ENCODE measurements around the gene LRRC42.

The LRRC42 gene

DNA sequence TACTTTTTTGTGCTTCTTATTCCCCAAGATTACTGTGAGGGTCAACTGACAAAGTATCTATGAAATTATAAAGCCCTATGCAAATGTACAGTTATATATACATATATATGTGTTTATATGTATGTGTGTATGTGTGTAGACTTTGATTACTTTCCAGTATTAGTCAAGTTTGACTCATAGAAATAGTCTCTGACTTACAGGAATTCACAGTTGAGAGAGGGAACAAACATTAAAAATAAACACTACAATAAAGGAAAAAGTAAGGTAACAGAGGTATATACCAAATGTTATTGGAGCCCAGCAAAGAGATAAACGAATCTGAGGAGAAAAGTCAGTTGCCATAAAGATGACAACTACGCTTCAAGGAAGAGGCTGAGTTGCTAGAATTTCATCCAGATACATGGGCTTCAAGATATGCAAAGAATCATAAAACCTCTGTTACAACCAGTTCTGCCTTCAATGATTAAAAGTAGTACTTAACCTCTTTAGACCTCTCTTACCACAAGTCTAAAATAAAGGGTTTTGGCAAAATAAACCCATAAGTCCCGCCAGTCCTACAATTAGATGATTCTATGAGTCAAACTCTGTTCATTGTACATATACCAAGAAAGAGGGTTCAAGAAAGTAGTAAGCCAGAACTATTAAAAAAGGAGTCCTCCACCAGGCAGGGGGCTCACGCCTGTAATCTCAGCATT, 7.9 kb upstream of the LRRC42 start:
- intact Hi-C loops (cut with DNase I): no loop called here
- no peak for DNase-seq

DNA sequence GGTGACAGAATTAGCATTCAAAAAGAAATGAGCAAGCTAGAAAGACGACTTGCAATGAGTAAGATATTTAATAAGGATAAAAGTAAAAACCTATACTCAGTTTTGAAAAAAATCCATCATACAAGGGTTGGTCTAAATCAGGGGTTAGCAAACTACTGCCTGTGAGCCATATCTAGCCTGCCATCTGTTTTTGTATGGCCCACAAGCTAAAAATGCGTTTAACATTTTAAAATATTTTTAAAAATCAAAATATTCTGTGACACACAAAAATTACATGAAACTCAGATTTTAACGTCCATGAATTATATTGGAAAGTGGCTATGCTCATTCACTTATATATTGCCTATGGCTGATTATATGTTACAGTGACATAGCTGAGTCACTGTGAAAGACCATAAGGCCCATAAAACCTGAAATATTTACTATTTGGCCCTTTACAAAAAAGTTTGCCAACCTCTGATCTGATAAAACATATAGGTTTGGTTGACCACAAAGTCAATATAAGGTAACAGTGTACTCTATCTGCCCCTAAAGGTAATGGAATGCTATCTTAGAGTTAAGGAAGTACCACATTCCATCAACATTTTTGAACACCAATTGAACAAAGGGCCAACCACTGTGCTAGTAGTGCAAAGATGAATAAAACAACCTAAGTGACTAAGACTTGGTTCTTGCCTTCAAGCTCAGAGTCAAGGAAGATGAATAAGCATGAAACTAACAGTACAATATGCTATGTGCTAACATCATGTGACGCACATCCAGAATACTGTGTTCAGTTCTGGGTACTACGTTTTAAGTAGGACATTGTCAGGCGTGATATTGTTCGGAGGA, 3.8 kb upstream of the LRRC42 start:
- intact Hi-C loops (cut with DNase I): loop anchor here (10.0 kb wide), 1 partner anchor 112 kb away; the partner anchor contains the start of genes TCEANC2 and TMEM59
- DNase-seq: no peak

DNA sequence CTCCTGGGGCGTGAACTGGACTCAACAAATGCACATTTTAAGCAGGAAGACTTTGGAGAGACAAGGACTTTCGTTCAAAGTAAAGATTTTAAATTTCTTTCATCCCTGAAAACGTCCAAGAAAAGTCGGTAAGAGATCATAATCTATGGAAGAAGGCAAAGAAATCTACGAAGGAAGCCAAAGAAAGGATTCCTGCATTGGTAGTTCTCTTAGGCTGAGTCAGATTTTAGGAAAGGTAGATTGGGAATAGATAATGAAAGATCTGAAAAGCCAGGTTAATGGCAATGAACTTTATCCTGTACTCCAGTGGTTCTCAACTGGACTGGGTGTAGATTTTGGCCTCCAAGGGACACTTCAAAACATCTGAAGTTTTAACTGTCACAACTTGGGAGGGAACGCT, 3.1 kb upstream of the LRRC42 start:
- DNase-seq: no peak
- intact Hi-C loops (cut with DNase I): loop anchor here (10.0 kb wide), 1 partner anchor 112 kb away; the partner anchor contains the start of genes TCEANC2 and TMEM59

DNA sequence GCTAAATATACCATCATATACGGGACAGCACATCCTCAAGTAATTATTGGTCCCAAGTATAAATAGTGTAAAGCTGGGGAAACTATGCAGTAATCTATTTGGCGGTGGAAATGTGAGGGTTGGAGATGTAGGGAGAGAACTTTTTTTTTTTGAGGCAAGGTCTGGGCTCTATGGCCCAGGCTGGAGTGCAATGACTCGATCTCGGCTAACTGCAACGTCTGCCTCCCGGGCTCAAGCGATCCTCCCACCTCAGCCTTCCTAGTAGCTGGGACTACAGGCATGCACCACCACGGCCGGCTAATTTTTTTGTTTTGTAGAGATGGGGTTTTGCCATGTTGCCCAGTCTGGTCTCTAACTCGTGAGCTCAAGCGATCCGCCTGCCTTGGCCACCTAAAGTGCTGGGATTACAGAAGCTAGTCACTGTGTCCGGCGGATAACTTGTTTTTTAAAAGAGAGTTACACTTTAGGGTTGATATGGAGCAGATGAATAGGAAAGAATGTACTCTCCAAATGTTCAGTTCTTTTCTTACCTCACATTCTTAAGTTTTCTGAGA, 2.6 kb upstream of the LRRC42 start:
- intact Hi-C loops (cut with DNase I): loop anchor here (10.0 kb wide), 1 partner anchor 111 kb away; the partner anchor contains the start of genes TCEANC2 and TMEM59
- no peak for DNase-seq

DNA sequence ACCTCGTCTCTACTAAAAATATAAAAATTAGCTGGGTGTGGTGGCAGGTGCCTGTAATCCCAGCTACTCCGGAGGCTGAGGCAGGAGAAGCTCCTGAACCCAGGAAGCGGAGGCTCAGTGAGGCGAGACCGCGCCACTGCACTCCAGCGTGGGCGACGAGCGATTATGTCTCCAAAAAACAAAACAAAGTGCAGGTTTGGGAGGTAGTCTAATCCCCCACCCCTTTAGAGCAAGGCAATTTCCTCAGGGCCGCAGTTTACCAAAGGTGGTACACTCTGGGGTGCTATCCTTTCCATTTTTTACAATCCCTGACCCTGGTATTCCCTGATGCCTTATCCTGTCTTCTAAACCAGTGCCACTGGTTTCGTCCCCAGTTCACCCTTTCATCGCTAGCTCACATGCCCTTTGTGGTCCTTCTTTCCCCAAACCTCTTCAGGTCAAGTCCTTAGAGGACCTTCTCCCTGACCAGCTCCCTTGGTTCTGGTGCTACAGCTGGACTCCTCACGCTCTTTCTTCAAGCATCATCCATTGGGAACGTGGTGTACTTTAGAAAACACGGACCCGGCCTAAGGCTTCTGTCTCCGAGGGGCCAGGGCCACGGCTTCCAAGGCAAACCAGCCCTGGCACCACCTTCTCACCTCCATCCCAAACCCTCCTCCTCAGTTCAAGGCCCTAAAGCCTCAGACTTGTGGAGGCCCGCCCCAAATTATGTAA, 1.5 kb upstream of the LRRC42 start:
- DNase-seq: no peak
- intact Hi-C loops (cut with DNase I): loop anchor here (5.0 to 10.0 kb wide), 3 partner anchors 52 to 110 kb away; partner anchors contain the start of genes DIO1, NDC1, TCEANC2 and TMEM59

DNA sequence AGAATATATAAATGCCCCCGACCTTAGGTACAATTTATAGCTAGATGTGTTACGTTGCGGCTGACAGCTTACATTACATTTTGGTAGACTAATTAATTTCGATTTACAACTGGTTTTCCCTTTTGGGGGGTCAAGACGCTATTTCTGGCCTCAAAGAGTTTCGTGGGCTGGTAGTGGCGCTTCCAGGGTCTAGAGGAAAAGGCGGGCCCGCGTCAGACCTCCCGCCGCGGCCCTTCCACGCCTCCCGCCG, 1.0 kb upstream of the LRRC42 start:
- intact Hi-C loops (cut with DNase I): loop anchor here (5.0 to 10.0 kb wide), 3 partner anchors 53 to 110 kb away; partner anchors contain the start of genes DIO1, NDC1, TCEANC2 and TMEM59
- no peak for DNase-seq

DNA sequence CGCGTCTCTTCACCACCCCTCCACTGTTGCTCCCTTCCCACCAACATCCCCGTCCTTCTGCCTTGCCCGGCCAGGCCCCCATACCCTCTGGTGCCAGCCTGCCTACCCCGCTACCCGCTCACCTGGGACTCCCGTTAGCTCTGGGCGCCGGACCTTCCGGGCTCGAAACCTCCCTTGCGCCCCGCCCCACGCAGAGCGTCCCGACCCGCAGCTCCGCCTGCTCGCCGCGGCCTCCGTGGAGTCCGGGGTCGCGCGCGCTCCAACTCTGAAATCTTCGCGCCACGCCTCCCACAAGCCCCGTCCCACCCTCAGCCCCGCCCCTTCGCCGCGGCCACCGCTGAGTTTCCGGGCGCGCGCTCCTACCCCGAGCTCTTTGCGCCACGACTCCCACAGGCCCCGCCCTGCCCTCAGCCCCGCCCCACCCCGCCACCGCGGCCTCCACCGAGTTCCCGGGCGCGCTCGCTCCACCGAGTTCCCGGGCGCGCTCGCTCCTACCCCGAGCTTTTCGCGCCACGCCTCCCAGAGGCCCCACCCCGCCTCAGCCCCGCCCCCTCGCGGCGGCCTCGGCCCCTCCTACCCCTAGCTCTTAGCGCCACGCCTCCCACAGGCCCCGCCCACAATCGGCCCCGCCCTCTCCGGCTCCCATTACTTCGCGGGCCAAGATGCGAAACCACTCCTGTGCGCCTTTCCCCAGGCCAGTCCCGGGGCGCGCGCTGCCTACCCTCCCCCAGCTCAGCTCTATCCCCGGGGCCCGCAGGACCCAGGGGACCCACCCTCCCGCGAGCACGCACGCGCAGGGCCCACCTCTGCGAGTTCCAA, 508 bp upstream of the LRRC42 start, which contains the start of gene IFT25:
Gene IFT25, minus strand, starts transcription at position 267 of the 819 bp plus-strand sequence. CDS start 5,617 bp downstream, outside the sequence.
- DNase-seq: peak; percentile 94 to 100 (median 98)
- intact Hi-C loops (cut with DNase I): loop anchor here (5.0 to 10.0 kb wide), 3 partner anchors 53 to 109 kb away; partner anchors contain the start of genes DIO1, NDC1, TCEANC2 and TMEM59

DNA sequence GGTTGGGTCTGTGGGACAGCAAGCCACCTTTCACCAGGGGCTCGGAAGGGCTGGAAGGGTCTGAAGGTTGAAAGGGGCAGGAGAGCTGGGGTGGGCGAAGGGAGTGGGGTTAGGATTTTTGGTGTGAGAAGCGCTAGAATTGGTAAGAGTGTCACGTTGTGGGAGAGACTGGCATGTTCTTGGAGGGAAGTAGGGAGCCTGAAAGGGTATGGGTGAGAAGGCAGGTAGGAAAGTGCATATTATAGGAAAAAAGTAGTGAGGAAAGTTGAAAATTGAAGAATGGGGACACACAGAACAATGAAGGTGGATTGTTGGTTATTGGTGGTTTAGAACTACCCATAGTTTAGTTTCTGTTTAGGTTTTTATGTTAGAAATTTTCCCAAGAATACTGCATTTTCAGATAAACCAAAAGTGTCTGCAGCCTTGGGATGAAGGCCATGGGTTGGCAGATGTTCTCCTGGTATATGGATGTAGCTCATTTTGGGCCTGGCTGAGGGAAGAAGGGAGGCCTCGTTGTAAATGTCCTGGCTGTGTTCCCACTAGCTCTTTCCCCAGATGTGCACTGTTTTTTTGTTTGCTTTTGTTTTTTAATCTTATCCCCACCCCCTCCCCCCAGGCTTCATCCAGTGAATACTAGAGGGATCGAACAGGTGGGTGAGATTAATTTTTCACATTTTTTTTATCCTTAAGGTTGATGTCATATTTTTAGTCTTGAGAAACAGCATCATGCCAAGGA, 1.2 kb downstream of the LRRC42 start:
- no peak for DNase-seq
- intact Hi-C loops (cut with DNase I): loop anchor here (5.0 to 10.0 kb wide), 3 partner anchors 55 to 110 kb away; partner anchors contain the start of genes DIO1, NDC1, TCEANC2 and TMEM59

DNA sequence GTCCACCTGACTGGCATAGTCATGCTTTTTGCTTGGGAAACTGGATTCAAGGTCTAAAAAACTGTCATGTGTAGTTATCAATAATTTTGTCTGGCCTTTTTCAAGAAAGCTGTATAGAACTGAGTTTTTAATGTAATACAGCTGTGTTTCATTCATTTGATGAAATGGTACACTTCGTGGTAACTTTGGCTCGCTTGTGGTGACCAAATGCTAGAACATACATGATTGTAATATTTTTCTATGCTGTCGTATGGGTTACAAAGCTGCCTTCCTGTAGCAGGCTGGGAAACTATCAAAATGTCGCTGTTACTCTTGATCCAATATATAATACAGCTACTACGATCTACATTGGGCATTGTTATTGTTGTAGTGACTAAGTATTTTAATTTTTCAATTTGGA, 2.1 kb downstream of the LRRC42 start:
- DNase-seq: no peak
- intact Hi-C loops (cut with DNase I): loop anchor here (5.0 to 10.0 kb wide), 3 partner anchors 56 to 111 kb away; partner anchors contain the start of genes DIO1, NDC1, TCEANC2 and TMEM59

DNA sequence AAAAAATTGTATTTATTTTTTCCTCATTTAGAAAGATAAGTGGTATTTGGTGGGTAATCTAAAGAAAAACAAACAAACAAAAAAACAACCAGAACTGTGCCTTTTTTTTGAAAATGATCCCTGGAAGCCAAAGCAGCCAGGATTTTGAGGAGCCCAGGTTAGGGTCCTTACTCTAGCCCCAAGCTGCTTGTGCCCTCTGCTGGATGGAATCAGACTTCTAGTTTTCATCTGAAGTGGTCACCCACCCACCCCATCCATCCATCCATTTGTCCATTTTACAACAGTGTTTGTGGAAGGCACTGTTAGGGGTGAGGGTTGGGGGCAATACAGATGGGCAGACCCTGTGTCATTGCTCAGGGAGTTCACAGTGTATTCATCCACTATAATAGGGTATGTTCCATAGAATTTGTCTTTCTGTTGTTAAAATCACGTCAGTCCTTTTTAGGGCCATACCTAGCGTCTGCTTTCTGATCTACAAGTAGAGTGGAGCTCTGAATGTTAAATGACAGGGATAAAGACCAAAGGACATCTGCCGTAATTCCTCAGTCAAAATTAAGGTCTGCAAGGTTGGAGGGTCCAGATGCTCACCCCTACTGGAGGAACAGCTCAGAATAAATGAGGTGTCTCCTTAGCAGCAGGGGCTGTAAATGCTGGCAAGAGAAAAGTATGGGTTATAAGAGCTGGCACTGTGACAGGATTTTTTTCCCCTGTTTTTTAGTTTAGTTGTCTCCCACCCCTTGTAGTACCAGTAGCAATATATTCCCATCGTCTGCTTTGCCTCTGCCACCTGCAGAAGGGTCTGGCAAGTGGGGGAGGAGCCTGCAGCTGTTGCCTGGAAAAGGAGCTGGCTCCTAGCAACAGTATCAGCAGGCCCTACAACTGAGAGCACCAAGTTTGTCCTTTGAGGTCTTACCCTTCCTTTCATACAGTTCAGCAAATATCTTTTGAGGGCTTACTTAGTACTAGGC, 3.2 kb downstream of the LRRC42 start:
- peak in 22 of 42 donors; percentile 14 to 75 (median 36) for DNase-seq
- intact Hi-C loops (cut with DNase I): loop anchor here (5.0 to 10.0 kb wide), 3 partner anchors 57 to 112 kb away; partner anchors contain the start of genes DIO1, NDC1, TCEANC2 and TMEM59

DNA sequence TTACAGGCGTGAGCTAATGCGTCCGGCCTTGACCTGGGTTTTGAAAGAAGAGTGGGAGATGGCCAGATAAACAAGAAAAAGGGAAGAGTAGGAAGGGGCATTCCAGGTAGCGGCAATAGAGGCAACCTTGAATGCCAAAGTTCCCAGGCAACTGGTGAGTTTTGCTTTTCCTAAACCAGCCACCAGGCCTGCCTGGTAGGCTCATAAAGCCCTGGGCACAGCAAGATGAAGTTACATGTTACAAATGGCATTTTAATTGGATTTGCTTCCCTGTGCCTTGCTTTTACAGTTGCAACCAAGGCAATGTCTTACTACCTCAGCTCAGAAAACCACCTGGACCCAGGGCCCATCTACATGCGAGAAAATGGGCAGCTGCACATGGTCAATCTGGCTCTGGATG, 5.5 kb downstream of the LRRC42 start:
- DNase-seq: no peak
- intact Hi-C loops (cut with DNase I): no loop called here

DNA sequence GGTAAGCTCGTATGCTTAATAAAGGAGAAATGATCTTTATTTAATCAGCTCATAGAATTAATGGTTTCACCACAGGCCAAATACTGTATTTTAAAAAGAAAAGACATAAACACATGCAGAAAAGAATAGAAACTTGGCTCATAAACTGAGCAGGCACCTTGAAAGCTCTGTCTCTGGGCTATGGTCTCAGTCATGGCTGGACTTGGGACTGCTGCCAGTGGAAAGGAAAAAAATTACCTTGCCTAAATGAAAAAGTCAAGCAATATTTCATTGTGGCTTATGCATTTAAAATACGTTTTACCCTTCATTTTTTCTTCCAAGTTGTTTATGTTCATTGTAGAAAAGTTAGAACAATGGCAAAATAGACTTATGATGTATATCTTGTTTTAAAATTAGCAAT, 8.0 kb downstream of the LRRC42 start:
- DNase-seq: no peak
- intact Hi-C loops (cut with DNase I): no loop called here

DNA sequence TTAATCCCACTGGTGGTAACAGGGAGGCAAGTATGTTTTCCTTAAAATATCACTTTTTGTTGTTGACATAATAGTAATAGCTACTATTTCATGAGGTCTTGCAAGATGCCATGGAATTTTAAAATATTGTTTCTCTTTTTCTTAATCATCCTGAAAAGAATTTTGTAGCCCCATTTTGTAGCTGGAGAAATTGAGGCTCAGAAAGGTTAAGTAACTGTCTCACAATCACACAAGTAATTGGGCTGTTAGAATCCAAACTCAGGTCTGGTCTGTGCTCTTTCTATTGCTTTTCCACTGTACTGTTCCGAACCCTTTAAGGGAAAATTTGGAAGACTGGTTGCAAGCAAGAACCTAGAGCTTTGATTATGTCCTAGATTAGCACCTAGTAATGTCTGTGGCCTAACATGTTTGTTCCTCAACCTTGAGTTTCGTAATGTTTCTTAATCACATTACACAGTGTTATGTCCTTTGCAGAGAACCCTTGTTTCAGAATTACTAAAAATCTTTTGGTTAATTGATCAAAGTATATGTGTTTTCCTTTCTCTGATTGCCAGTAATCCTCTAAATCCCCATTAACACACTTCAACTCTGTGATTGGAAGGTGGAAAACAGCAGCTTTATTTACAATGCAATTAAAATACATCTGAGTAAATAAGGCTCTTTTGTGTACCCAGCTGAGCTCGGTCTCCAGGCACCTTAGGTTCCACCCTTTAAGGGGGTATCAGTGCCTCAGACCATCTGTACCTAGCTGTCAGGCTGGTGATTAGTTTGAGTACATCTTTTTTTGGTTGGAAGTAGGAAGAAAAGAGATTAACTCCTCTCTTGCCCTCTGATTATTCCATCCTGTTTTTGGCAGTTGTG, 10.4 kb downstream of the LRRC42 start:
- intact Hi-C loops (cut with DNase I): no loop called here
- DNase-seq: no peak

DNA sequence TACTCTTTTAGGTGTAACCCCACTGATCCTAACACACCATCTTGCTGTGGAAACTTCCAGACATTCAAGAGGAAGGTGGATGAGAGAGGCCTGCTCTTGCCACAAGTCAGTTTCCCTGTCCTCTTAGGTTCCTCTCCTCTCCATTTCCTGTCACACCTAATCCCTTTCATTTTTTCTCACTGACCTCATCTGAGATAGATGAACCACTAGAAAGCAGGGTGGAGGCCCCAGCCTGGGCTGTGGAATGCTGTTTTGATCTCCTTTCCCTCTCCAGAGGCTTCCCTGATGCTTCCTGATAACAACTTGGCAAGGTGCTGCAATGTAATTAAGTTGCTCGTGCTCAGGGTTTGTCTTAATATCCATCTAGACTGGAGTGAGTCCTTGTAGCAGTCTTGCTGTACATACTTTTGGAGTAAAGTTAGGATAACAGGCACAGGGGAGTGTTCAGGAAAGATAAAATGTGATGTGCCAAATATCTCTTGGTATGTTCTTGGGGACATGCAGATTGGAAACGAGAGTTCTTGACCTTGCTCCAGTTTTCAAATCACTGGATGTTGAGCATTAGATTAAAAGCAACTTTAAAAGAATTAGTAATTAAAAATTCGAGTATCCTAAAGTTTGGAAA, 11.2 kb downstream of the LRRC42 start:
- intact Hi-C loops (cut with DNase I): no loop called here

More for the DNA sequence above, 11.2 kb downstream of the LRRC42 start:
- no peak for DNase-seq
